BE2C (cell line): ENCODE results near the gene SCN8A.
A peak's percentile ranks its signal among the peaks of the same experiment; 100 is the strongest.

Experiments used
- DNase-seq: peaks from one replicate; pipeline ENCODE4 v3.0.0-alpha.2; 2020
- H3K27me3 ChIP-seq: fragments of 250-450 bp; sonication (Bioruptor Pico); 2 replicates; pipeline ENCODE4 v1.5.1; 2020; ENCODE audit warnings: mild to moderate bottlenecking
- H3K36me3 ChIP-seq: fragments of 250-450 bp; sonication (Bioruptor Pico); 2 replicates; pipeline ENCODE4 v1.5.1; 2020; ENCODE audit warnings: mild to moderate bottlenecking
- H3K4me1 ChIP-seq: fragments of 250-450 bp; sonication (Bioruptor Pico); 2 replicates; pipeline ENCODE4 v1.5.1; 2020
- H3K4me3 ChIP-seq: 2 replicates; pipeline ENCODE4 v1.5.1; 2011; ENCODE audit warnings: low read depth, low read length
- H3K9me3 ChIP-seq: fragments of 250-450 bp; sonication (Bioruptor Pico); 2 replicates; pipeline ENCODE4 v1.5.1; 2020
- CTCF ChIP-seq: IDR thresholded peaks from 2 replicates; pipeline ENCODE4 v1.5.1; 2012; ENCODE audit warnings: mild to moderate bottlenecking, low read depth, low read length

Gene SCN8A

GRCh38 chr12:51846911-51847642, 256.0 kb downstream of the SCN8A start:
- Histone ChIP-seq H3K4me1 (no peaks in the 10 kb centered on the region), H3K9me3 (no peaks in the 10 kb centered on the region), H3K36me3 (no peaks in the 10 kb centered on the region), H3K4me3 (peak overlapping the region; percentile 80), H3K27me3 (no peaks in the 10 kb centered on the region; the same call in 1 of the 2 replicates)
- no peak for TF ChIP-seq CTCF
- peak; percentile 85 for DNase-seq

GRCh38 chr12:51847643-51848325, 256.8 kb downstream of the SCN8A start:
- Histone ChIP-seq H3K4me3 (peak overlapping the region; percentile 80), H3K27me3 (no peaks in the 10 kb centered on the region; the same call in 1 of the 2 replicates), H3K4me1 (no peaks in the 10 kb centered on the region), H3K36me3 (no peaks in the 10 kb centered on the region), H3K9me3 (no peaks in the 10 kb centered on the region)
- no peak for DNase-seq
- TF ChIP-seq CTCF, result no peak

GRCh38 chr12:51848326-51848727, 257.3 kb downstream of the SCN8A start, which contains the start of gene FIGNL2:
Gene FIGNL2 (minus strand): TSS chr12:51848718. CDS start chr12:51822413, 26,305 bp downstream.
- no peak for TF ChIP-seq CTCF
- Histone ChIP-seq H3K9me3 (no peaks in the 10 kb centered on the region), H3K36me3 (no peaks in the 10 kb centered on the region), H3K4me3 (peak within 1 kb of the TSS; percentile 80), H3K4me1 (no peaks in the 10 kb centered on the region), H3K27me3 (no peaks in the 10 kb centered on the region; the same call in 1 of the 2 replicates)
- DNase-seq, result no peak

GRCh38 chr12:51848841-51849735, 258.1 kb downstream of the SCN8A start:
- no peak for TF ChIP-seq CTCF
- no peaks in the 10 kb centered on the region; the same call in 1 of the 2 replicates for H3K27me3 ChIP-seq
- H3K36me3 ChIP-seq, result no peaks in the 10 kb centered on the region
- H3K9me3 ChIP-seq, result no peaks in the 10 kb centered on the region
- no peak for DNase-seq
- H3K4me3 ChIP-seq, result no peak overlapping the region
- H3K4me1 ChIP-seq, result no peaks in the 10 kb centered on the region

- no peak overlapping the region for H3K4me3 ChIP-seq
Observed at GRCh38 chr12:51850081-51850964, 259.3 kb downstream of the SCN8A start.

More at GRCh38 chr12:51850081-51850964, 259.3 kb downstream of the SCN8A start:
- no peaks in the 10 kb centered on the region for H3K36me3 ChIP-seq
- no peaks in the 10 kb centered on the region for H3K9me3 ChIP-seq
- H3K27me3 ChIP-seq, result no peaks in the 10 kb centered on the region; the same call in 1 of the 2 replicates
- H3K4me1 ChIP-seq, result no peaks in the 10 kb centered on the region
- no peak for DNase-seq
- TF ChIP-seq CTCF, result no peak
